Activated CD4-positive, CD25-positive, alpha-beta regulatory T cell treated with anti-CD3 and anti-CD28 coated beads, Interleukin-2, amount 50 U/mL, for 72 hours (primary cell): Measurements from ENCODE around the gene NAV2.

Source experiments
- DNase-seq: peaks from one replicate; pipeline ENCODE4 v3.0.0; 2021

NAV2 gene

GRCh38 chr11:20013346-20014066 lies 300.9 kb downstream of the NAV2 start:
- DNase-seq: no peak

GRCh38 chr11:20014067-20014402 lies 301.4 kb downstream of the NAV2 start:
- DNase-seq: no peak

- no peak for DNase-seq
Observed at GRCh38 chr11:20015101-20015500, 302.5 kb downstream of the NAV2 start.

GRCh38 chr11:20015529-20016427 lies 303.1 kb downstream of the NAV2 start:
- DNase-seq: no peak

- no peak for DNase-seq
Observed at GRCh38 chr11:20016526-20016925, 303.9 kb downstream of the NAV2 start.

GRCh38 chr11:20017320-20017719 lies 304.7 kb downstream of the NAV2 start:
- DNase-seq: no peak

- DNase-seq: no peak
Observed at GRCh38 chr11:20020198-20020597, 307.6 kb downstream of the NAV2 start.

GRCh38 chr11:20020716-20021115 lies 308.1 kb downstream of the NAV2 start:
- no peak for DNase-seq

GRCh38 chr11:20021212-20021611 lies 308.6 kb downstream of the NAV2 start:
- no peak for DNase-seq

GRCh38 chr11:20021771-20022362 lies 309.2 kb downstream of the NAV2 start:
- DNase-seq: no peak

- no peak for DNase-seq
Observed at GRCh38 chr11:20022363-20023081, 309.9 kb downstream of the NAV2 start.

- DNase-seq: no peak
Observed at GRCh38 chr11:20023082-20023426, 310.4 kb downstream of the NAV2 start.

GRCh38 chr11:20024172-20024935 lies 311.7 kb downstream of the NAV2 start:
- DNase-seq: no peak

GRCh38 chr11:20025332-20025840 lies 312.7 kb downstream of the NAV2 start:
- no peak for DNase-seq

- no peak for DNase-seq
Observed at GRCh38 chr11:20026629-20027555, 314.3 kb downstream of the NAV2 start.

- DNase-seq: no peak
Observed at GRCh38 chr11:20027556-20028013, 314.9 kb downstream of the NAV2 start.

- DNase-seq: no peak
Observed at GRCh38 chr11:20029193-20029592, 316.6 kb downstream of the NAV2 start.

GRCh38 chr11:20030472-20030871 lies 317.8 kb downstream of the NAV2 start:
- no peak for DNase-seq

GRCh38 chr11:20031155-20032001 lies 318.7 kb downstream of the NAV2 start:
- no peak for DNase-seq

GRCh38 chr11:20032127-20032526 lies 319.5 kb downstream of the NAV2 start:
- DNase-seq: no peak
